IPS-11a (cell line): ENCODE data around the gene CCL19.

ENCODE experiments used
- H3K4me3 ChIP-seq: one replicate; pipeline ENCODE4 v1.5.1; 2013; ENCODE audit warnings: low read depth, low read length, control low read depth

CCL19 gene

GRCh38 chr9:34642679-34643078 lies 48.4 kb downstream of the CCL19 start:
- H3K4me3 ChIP-seq: no peak overlapping the region
